ENCODE measurements around the gene AP4M1.

- TF ChIP-seq CTCF (IDR thresholded peaks at IDR 0.05; ENCODE audit: insufficient read depth, low read length, poor library complexity, severe bottlenecking) (no peak), EZH2phosphoT487 (conservative IDR thresholded peaks at IDR 0.05; ENCODE audit: low read length) (no peak)
These were observed 9.8 kb upstream of the AP4M1 start for GRCh38 chr7:100091411-100092181.

Measured in SU-DHL-6 (cell line).